Tracheal epithelial cell (primary cell): Measurements from ENCODE around the gene ACTRT3. TPM values are rescaled to one million over a fixed set of nuclear protein-coding genes. Genes with fewer than 3 reads are reported as not detected.

Experiments used
- total RNA-seq: library from RNA; depleted of rRNA; stranded (reverse); fragments of >200 nt; gene quantifications from 2 replicates; pipeline ENCODE4 v1.2.1, GENCODE V29; 2014

The ACTRT3 gene
- 1.9 and 2.9 TPM in 2 replicates for total RNA-seq

DNA sequence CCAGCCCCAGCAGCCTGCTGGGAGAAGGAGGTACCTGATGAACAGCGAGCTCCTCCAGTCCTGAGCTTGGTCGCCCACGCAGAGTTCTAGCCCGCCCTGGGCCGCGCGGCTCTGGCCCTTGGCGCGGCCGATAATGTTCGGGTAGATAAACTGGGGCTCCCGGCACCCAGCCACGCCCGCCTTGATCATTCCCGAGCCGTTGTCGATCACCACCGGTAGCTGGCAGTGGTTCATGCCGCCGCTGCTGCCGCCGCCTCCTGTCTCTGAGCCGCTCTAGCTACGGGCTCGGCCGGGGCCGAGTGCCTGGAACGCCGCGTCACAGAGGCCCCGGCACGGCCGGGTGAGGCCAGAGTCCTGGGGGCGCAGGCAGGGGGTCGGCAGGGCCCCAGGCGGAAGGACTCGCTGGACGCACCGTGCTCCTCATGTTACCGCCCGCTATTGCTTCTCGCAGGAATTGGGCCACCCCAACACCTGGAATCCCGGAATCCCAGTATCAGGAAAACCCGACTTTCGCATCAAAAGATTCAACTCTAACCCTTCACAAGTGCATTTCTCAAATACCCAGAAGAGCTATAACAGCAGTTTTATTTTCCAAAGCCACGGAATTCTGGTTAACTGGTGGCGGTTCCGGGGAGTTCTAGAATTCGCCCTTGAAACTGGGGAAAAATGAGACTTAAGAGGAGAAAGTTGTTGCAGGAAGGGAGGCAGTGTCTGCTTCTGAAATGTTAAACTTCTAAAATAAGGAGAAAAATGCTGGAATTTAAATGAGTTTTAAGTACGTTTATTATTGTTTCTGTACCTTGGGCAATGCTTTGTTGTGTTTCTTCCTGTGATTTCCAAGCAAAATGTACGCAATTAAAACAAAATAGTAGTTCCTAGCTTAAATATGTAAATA lies at the start of gene ACTRT3:
ACTRT3 (minus strand) TSS at position 275 of the 895 bp plus-strand sequence; CDS start at position 234, 41 bp downstream.

DNA sequence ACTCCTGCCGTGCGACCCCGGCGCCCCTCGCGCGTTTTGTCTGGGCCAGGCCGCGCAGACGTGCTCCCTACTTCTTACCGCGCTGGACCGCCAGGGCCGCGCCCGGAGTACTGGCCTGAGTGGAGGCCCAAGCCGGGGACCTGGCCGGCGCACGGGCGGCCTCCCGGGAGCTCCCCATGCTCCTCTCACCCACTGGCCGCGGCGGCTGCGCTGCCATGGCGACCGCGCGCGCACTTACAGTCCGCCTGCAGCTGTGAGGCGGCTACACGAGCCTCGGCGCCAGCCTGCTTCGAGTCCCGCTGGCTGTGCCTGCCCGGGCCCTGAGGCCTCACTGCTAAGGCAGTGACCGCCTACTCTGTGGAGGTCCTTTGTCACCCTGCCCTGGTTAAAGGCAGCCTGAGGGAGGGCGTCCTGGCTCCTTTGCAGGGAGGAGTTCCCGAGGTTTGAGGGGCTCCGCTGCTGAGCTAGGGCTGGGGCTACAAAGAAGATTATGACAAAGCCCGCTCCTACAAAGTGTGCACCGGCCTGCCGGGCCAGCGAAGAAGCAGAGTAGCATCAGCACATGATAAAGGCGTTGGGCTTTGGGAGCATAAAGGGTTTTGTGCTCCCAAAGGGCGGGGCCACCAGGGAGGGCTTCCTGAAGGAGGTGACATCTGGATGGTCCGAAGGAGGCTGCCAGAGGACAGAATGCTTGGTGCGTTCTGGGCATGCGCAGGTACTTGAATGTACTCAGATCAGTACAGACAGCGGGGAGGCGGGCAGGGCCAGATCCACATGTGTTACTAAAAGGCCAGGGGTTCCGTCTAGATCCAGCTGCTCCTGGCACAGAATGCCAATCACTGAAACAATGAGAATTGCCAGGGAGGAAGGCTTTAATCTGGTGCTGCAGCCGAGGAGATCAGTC lies 43.2 kb upstream of the ACTRT3 start, which contains the start of the genes LRRC34 and LRRIQ4:
LRRC34 (minus strand) TSS at position 573 of the 904 bp plus-strand sequence; CDS start at position 217, 356 bp downstream.
LRRIQ4 (plus strand) TSS at position 539 of the 904 bp plus-strand sequence. CDS start 9,052 bp downstream, outside the sequence.

GRCh38 chr3:169772897-169773816 lies 3.8 kb upstream of the ACTRT3 start, which contains the start of gene MYNN:
Gene MYNN, plus strand, starts transcription at chr3:169773396. Its CDS starts 900 bp downstream, at chr3:169774296.

GRCh38 chr3:169764882-169765612 lies 4.3 kb downstream of the ACTRT3 start, which contains the start of gene TERC:
Gene TERC, minus strand, starts transcription at chr3:169765060.

Other genes with a start within 250 kb of the ACTRT3 start
- gene MECOM, start 105.8 kb downstream of the ACTRT3 start, total RNA-seq = 7.2 and 10.4 TPM in 2 replicates
- 807 and 1,776 TPM in 2 replicates for gene TERC, start 4.5 kb downstream of the ACTRT3 start, total RNA-seq
- gene MYNN, start 3.8 kb upstream of the ACTRT3 start, total RNA-seq = 17.6 and 25.2 TPM in 2 replicates
- not detected in 2 replicates for gene LRRIQ4, start 43.3 kb upstream of the ACTRT3 start, total RNA-seq
- gene LRRC34, start 43.3 kb upstream of the ACTRT3 start, total RNA-seq = 0.64 and 2.7 TPM in 2 replicates
- 0.24 TPM in 1 of 2 replicates, not detected in the other for gene LRRC31, start 100.4 kb upstream of the ACTRT3 start, total RNA-seq
- gene SAMD7, start 142.0 kb upstream of the ACTRT3 start, total RNA-seq = not detected in 2 replicates
- 21.0 and 26.9 TPM in 2 replicates for gene SEC62, start 197.2 kb upstream of the ACTRT3 start, total RNA-seq